Stimulated activated CD4-positive, alpha-beta T cell treated with anti-CD3 and anti-CD28 coated beads, Interleukin-15, amount 100 ng/mL, for 1 hour (primary cell): Measurements from ENCODE around the gene CST11.

Experiments used
- DNase-seq, 2 donors: peaks; one replicate each; pipeline ENCODE4 v3.0.0-alpha.2; 2020; ENCODE audit warnings: low read depth in 1 of 2, low spot score in 1 of 2

Gene CST11

GRCh38 chr20:23420943-23421931, 31.4 kb downstream of the CST11 start, which contains the start of gene NAPB:
Gene NAPB, minus strand, starts transcription at chr20:23421488. Its CDS starts 86 bp downstream, at chr20:23421402.
- DNase-seq, result peak; percentile 83 to 89

- DNase-seq, result peak in 1 of 2 donors; percentile 49
Observed at GRCh38 chr20:23419995-23420901, 32.4 kb downstream of the CST11 start.

- DNase-seq, result no peak
Observed at GRCh38 chr20:23419657-23419994, 33.0 kb downstream of the CST11 start.

- DNase-seq, result no peak
Observed at GRCh38 chr20:23417861-23418260, 34.8 kb downstream of the CST11 start.

- no peak for DNase-seq
Observed at GRCh38 chr20:23415959-23416583, 36.6 kb downstream of the CST11 start.

GRCh38 chr20:23415555-23415954, 37.1 kb downstream of the CST11 start:
- no peak for DNase-seq

GRCh38 chr20:23414526-23415188, 38.0 kb downstream of the CST11 start:
- no peak for DNase-seq

GRCh38 chr20:23413862-23414422, 38.7 kb downstream of the CST11 start:
- DNase-seq, result no peak

- no peak for DNase-seq
Observed at GRCh38 chr20:23412026-23412425, 40.6 kb downstream of the CST11 start.

- DNase-seq, result no peak
Observed at GRCh38 chr20:23410916-23411695, 41.6 kb downstream of the CST11 start.

- DNase-seq, result no peak
Observed at GRCh38 chr20:23409800-23410199, 42.9 kb downstream of the CST11 start.

GRCh38 chr20:23408957-23409356, 43.7 kb downstream of the CST11 start:
- DNase-seq, result no peak

- DNase-seq, result no peak
Observed at GRCh38 chr20:23407781-23408464, 44.8 kb downstream of the CST11 start.

- no peak for DNase-seq
Observed at GRCh38 chr20:23406880-23407279, 45.8 kb downstream of the CST11 start.

GRCh38 chr20:23404196-23404595, 48.5 kb downstream of the CST11 start:
- no peak for DNase-seq

GRCh38 chr20:23403751-23404150, 48.9 kb downstream of the CST11 start:
- no peak for DNase-seq

GRCh38 chr20:23401051-23401450, 51.6 kb downstream of the CST11 start:
- DNase-seq, result no peak
